ENCODE measurements around the gene ABHD12.

GRCh38 chr20:25282796-25283195, 107.8 kb downstream of the ABHD12 start:
- TF ChIP-seq, protein P1, sequence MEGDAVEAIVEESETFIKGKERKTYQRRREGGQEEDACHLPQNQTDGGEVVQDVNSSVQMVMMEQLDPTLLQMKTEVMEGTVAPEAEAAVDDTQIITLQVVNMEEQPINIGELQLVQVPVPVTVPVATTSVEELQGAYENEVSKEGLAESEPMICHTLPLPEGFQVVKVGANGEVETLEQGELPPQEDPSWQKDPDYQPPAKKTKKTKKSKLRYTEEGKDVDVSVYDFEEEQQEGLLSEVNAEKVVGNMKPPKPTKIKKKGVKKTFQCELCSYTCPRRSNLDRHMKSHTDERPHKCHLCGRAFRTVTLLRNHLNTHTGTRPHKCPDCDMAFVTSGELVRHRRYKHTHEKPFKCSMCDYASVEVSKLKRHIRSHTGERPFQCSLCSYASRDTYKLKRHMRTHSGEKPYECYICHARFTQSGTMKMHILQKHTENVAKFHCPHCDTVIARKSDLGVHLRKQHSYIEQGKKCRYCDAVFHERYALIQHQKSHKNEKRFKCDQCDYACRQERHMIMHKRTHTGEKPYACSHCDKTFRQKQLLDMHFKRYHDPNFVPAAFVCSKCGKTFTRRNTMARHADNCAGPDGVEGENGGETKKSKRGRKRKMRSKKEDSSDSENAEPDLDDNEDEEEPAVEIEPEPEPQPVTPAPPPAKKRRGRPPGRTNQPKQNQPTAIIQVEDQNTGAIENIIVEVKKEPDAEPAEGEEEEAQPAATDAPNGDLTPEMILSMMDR (conservative IDR thresholded peaks at IDR 0.05; ENCODE audit: low read depth, low read length): no peak
- TF ChIP-seq EZH2phosphoT487 (IDR thresholded peaks at IDR 0.05; ENCODE audit: borderline replicate concordance, low read length) (no peak), EZH2 (IDR thresholded peaks at IDR 0.05; ENCODE audit: low read length, unreplicated experiment) (no peak)

Data from PC-3 (cell line).